Upper lobe of right lung (tissue), 1 donor: Measurements from ENCODE around the gene RNASET2. TPM values are rescaled to one million over a fixed set of nuclear protein-coding genes. Genes with fewer than 3 reads are reported as not detected.

Source experiments
- ATAC-seq: fragments of 200-7000 bp; cut with Tn5 transposase; one replicate; pipeline ENCODE4 v1.9.1; 2020; ENCODE audit warnings: mild to moderate bottlenecking, moderate library complexity
- DNase-seq: peaks from one replicate; pipeline ENCODE4 v3.0.0-alpha.2; 2020
- H3K27ac ChIP-seq: fragments of 200-600 bp; one replicate; pipeline ENCODE4 v1.8.0; 2022
- H3K27me3 ChIP-seq: fragments of 200-600 bp; one replicate; pipeline ENCODE4 v1.8.0; 2022; ENCODE audit warnings: mild to moderate bottlenecking
- H3K36me3 ChIP-seq: fragments of 200-600 bp; one replicate; pipeline ENCODE4 v1.8.0; 2022
- H3K4me1 ChIP-seq: fragments of 200-600 bp; one replicate; pipeline ENCODE4 v1.8.0; 2022
- H3K4me3 ChIP-seq: fragments of 200-600 bp; one replicate; pipeline ENCODE4 v1.8.0; 2022; ENCODE audit warnings: mild to moderate bottlenecking
- H3K9me3 ChIP-seq: fragments of 200-600 bp; one replicate; pipeline ENCODE4 v1.8.0; 2022
- intact Hi-C: fragments of 100-400 bp; cut with DNase I; formaldehyde crosslinking; loops from one replicate; pipeline ENCODE4 v1.11.0; 2022
- total RNA-seq: library from RNA; stranded (reverse); fragmentation: NEBNext Ultra II Directional; extraction: Animal tissue kit (Norgen Biotek cat#: 25700); gene quantifications from one replicate; pipeline ENCODE4 v1.2.1, GENCODE V29; 2021
- TF ChIP-seq, protein P1 (sequence below): fragments of 200-600 bp; IDR thresholded peaks from one replicate; pipeline ENCODE4 v1.8.0; 2022; ENCODE audit warnings: antibody characterized with exemption
- donor health status: DM: no; HTN: yes; CAD: no; lungs with severe emphysema.

The RNASET2 gene
- total RNA-seq, 1 donor from 2014 or later, result 73.1 TPM

DNA sequence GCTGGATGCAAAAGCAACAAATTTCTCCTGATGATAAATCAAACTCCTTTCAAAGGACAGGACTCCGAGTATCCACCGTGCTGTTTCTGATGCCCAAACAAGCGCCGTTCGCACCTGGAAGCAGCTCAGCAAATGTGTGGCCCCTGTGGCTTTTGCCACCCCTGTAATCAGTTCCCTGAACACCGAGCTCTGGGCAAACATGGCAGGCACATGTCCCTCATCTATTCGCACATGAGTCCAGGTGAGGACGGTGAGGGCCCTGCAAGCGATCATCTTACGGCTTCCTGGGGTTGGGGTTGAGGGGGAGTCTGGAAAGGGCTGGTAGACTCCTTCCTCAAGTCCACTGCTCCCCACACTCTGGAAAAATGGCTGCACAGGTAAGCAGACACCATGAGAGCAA is 23.7 kb downstream of the RNASET2 start:
- no peak overlapping the region for H3K27ac ChIP-seq
- DNase-seq (no peak), ATAC-seq (no peak)
- no peak overlapping the region for H3K4me3 ChIP-seq
- H3K27me3 ChIP-seq, result no peaks in the 10 kb centered on the region
- H3K36me3 ChIP-seq, result peaks cover 29% of the 10 kb centered on the region
- no peaks in the 10 kb centered on the region for H3K9me3 ChIP-seq
- intact Hi-C loops, result no loop called here
- TF ChIP-seq, protein P1, sequence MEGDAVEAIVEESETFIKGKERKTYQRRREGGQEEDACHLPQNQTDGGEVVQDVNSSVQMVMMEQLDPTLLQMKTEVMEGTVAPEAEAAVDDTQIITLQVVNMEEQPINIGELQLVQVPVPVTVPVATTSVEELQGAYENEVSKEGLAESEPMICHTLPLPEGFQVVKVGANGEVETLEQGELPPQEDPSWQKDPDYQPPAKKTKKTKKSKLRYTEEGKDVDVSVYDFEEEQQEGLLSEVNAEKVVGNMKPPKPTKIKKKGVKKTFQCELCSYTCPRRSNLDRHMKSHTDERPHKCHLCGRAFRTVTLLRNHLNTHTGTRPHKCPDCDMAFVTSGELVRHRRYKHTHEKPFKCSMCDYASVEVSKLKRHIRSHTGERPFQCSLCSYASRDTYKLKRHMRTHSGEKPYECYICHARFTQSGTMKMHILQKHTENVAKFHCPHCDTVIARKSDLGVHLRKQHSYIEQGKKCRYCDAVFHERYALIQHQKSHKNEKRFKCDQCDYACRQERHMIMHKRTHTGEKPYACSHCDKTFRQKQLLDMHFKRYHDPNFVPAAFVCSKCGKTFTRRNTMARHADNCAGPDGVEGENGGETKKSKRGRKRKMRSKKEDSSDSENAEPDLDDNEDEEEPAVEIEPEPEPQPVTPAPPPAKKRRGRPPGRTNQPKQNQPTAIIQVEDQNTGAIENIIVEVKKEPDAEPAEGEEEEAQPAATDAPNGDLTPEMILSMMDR, result no peak
- H3K4me1 ChIP-seq, result no peaks in the 10 kb centered on the region

DNA sequence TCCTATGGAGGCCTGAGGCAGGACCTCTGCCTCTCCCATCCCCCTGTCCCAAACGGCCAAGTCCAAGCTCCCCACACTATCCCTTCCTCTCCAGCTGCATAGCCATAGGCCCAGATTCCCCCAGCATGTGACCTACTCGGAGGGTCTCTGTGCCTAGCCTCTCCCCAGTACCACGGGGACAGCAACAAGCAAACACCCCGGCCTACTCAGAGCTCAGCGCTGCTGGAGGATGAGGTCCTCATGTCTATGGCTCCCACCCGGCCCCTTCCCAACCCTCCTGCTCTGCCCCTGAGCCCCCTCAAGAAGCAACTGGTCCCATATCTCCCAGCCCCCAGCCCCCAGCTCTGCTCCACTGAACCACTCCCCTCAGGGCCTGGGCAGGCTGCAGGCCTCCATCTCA is 24.2 kb downstream of the RNASET2 start:
- DNase-seq (no peak), ATAC-seq (no peak)
- intact Hi-C loops, result no loop called here
- Histone ChIP-seq H3K9me3 (no peaks in the 10 kb centered on the region), H3K4me3 (no peak overlapping the region), H3K4me1 (no peaks in the 10 kb centered on the region), H3K27ac (no peak overlapping the region), H3K36me3 (peaks cover 24% of the 10 kb centered on the region), H3K27me3 (no peaks in the 10 kb centered on the region)
- TF ChIP-seq, protein P1, result no peak

DNA sequence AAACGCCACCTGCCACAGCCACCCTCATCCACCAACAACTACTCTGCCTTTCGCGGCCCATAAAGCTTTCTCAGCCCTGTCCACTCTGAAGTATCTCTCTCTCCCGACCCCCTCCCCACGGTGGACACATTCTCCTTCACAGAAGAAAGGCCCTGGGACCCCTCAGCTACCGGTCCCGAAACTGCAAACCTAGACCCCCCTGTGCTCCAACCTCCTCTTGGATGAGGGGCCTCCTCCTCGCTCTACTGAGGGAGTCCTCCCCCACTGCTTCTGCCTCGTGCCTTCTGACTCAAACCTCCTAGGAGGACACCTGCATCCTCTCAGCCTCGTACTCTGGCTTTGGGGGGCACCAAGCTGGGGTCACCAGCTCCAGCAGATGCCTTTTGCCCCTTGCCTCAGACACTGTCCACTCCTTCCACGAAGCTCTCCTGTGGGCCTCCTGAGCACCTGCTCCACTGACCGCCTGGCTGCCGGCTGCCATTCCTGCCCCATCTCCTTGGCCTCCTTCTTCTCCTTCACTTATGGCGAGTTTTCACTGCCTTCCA is 24.9 kb downstream of the RNASET2 start:
- Histone ChIP-seq H3K4me3 (no peak overlapping the region), H3K4me1 (no peaks in the 10 kb centered on the region), H3K9me3 (no peaks in the 10 kb centered on the region), H3K27me3 (no peaks in the 10 kb centered on the region), H3K36me3 (peaks cover 18% of the 10 kb centered on the region), H3K27ac (no peak overlapping the region)
- no peak for DNase-seq
- TF ChIP-seq, protein P1, result no peak
- intact Hi-C loops, result no loop called here
- no peak for ATAC-seq

DNA sequence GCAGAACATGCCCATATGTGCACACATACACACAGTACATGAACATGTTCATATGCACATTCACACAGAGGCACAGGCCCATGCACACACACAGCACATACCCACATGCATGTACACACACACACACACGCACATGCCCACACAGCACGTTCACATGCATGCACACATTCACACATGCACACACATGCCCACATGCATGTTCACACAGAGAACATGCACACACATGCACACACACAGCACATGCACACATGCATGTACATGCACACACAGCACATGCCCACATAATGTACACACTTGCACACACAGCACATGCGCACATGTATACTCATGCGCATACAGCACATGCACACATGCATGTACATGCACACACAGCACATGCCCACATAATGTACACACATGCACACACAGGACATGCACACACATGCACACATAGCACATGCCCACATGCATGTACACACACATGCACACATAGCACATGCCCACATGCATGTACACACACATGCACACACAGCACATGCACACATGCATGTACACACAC is 25.9 kb downstream of the RNASET2 start:
- TF ChIP-seq, protein P1, result no peak
- Histone ChIP-seq H3K27me3 (no peaks in the 10 kb centered on the region), H3K36me3 (peaks cover 16% of the 10 kb centered on the region), H3K27ac (no peak overlapping the region), H3K4me1 (no peaks in the 10 kb centered on the region), H3K9me3 (no peaks in the 10 kb centered on the region), H3K4me3 (no peak overlapping the region)
- no peak for ATAC-seq
- intact Hi-C loops, result no loop called here
- DNase-seq, result no peak

DNA sequence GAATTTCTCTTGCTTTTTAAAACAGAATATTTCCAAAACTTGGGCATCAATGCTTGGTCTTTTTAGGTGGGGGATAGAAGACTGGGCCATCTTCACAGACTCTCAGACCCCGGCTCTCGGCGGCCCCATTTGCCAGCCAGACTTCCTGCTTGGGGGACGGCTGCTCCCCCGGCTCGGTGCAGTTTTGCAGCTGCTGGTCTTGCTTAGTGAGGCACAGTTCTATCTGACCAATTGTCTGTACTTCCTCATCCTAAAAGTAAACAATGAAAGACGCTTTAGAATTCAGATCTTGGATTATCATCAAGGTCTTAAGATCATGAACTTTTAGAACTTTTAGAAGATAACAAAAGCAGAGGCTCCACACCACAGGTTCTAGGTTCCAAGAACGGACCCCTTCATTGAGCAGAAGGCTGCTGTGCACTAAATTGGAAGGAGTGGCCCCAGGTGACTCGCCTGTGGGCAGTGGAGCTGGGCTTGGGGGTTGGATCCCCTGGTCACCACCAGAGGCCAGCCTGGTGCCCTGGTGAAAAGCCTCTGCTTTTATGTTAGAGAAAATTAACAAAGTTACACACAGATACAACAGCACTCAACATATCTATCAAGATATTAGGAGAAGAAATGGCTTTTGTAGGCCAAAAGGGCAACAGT is 26.7 kb downstream of the RNASET2 start:
- peaks cover 13% of the 10 kb centered on the region for H3K36me3 ChIP-seq

More for the DNA sequence above, 26.7 kb downstream of the RNASET2 start:
- Histone ChIP-seq H3K4me1 (no peaks in the 10 kb centered on the region), H3K27me3 (no peaks in the 10 kb centered on the region), H3K27ac (no peak overlapping the region), H3K9me3 (no peaks in the 10 kb centered on the region), H3K4me3 (no peak overlapping the region)
- DNase-seq (no peak), ATAC-seq (no peak)
- TF ChIP-seq, protein P1, result no peak
- intact Hi-C loops, result no loop called here
